K562 (cell line): ENCODE data around the gene MYLK4. TPM values are rescaled to one million over a fixed set of nuclear protein-coding genes. Genes with fewer than 3 reads are reported as not detected.

Source experiments
- CREBBP ChIP-seq: IDR thresholded peaks from one replicate; pipeline ENCODE4 v1.6.1; 2012; ENCODE audit warnings: low read depth, mild to moderate bottlenecking, control low read depth, inconsistent platforms, low read length
- HIVEP1 ChIP-seq: fragments of 250-450 bp; sonication (Bioruptor Pico); IDR thresholded peaks from 2 replicates; pipeline ENCODE4 v1.4.0; 2020; ENCODE audit warnings: mild to moderate bottlenecking
- MTA1 ChIP-seq: fragments of 450-650 bp; IDR thresholded peaks from 2 replicates; pipeline ENCODE4 v1.6.1; 2017; ENCODE audit warnings: borderline replicate concordance
- PHTF2 ChIP-seq: fragments of 250-450 bp; sonication (Bioruptor Pico); IDR thresholded peaks from 2 replicates; pipeline ENCODE4 v1.5.0; 2021; ENCODE audit warnings: mild to moderate bottlenecking
- SMARCA5 ChIP-seq: fragments of 450-650 bp; IDR thresholded peaks from 2 replicates; pipeline ENCODE4 v1.6.1; 2016
- ZNF165 ChIP-seq: fragments of 250-450 bp; sonication (Bioruptor Pico); IDR thresholded peaks from 2 replicates; pipeline ENCODE4 v1.4.0; 2020; ENCODE audit warnings: borderline replicate concordance
- polyA plus RNA-seq, 8 experiments: library from polyadenylated mRNA; depleted of rRNA in 4 of 8; stranded (reverse) in 5 of 8; unstranded in 3 of 8; fragments of >200 nt; fragmentation: Nextera tagmentation in 2 of 8; fragmentation: Illumina TruSeq in 1 of 8; extraction: Ambion mirVana in 2 of 8; extraction: Trizol in 1 of 8; gene quantifications; 2 replicates each; pipeline versions ENCODE4 v1.2.1 to v1.2.3, GENCODE V29; 2011 to 2014; ENCODE audit warnings: inconsistent platforms in 1 of 8, missing spikeins in 1 of 8
- total RNA-seq, 7 experiments: library from RNA; depleted of rRNA in 6 of 7; stranded (reverse); fragments of >200 nt in 6 of 7; fragmentation: Illumina TruSeq in 2 of 7; extraction: Trizol in 2 of 7; gene quantifications; 2 replicates each; pipeline versions ENCODE4 v1.2.1 to v1.2.3, GENCODE V29; 2011 to 2021; ENCODE audit warnings: low replicate concordance in 1 of 7
- TF ChIP-seq, protein P1 (sequence below): fragments of 250-450 bp; sonication (Bioruptor Pico); IDR thresholded peaks from 2 replicates; pipeline ENCODE4 v1.4.0; 2020; ENCODE audit warnings: mild to moderate bottlenecking, moderate library complexity, borderline replicate concordance
- TF ChIP-seq, protein P2 (sequence below): fragments of 450-650 bp; formaldehyde crosslinking; IDR thresholded peaks from 2 replicates; pipeline ENCODE4 v1.4.0; 2022; ENCODE audit warnings: missing genetic modification characterization
- TF ChIP-seq, protein P3 (sequence below): fragments of 450-650 bp; IDR thresholded peaks from 2 replicates; pipeline ENCODE4 v1.6.1; 2016; ENCODE audit warnings: low read depth

The MYLK4 gene
- total and polyA plus RNA-seq, 9 of the 15 experiments (the other 6 are each of a cell fraction or from before 2014, with no cell fraction given) = 0.01 to 0.15 (median 0.06) TPM

DNA sequence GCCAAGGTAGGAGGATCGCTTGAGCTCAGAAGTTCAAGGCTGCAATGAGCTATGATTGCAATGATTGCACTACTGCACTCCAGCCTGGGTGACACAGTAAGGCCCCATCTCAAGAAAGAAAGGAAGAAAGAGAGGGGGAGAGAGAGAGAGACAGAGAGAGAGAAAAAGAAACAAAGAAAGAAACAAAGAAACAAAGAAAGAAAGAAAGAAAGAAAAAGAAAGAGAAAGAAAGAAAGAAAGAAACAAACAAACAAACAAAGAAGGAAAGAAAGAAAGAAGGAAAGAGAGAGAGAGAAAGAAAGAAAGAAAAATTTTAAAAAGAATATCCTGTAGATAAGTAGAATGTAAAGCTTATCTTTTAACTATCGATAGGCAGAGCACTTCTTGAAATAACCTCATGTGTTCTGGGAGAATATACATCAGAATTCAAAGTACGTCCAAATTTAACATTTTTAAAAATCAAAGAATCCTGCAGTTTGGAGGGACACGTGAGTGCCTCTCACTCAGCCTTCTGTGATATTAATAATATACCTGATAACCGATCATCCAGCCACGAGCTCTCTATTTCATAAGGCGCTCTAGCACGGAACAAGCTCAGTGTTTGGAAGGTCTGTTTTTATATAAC lies 25.2 kb downstream of the MYLK4 start (continued):
- TF ChIP-seq PHTF2 (CRISPR knock-in tag) = no peak
- TF ChIP-seq ZNF165 (CRISPR knock-in tag) = no peak
- TF ChIP-seq HIVEP1 (CRISPR knock-in tag) = no peak
- TF ChIP-seq SMARCA5 = peak; percentile 76
- TF ChIP-seq MTA1 = peak; percentile 55; the same call in 1 of the 2 replicates
- TF ChIP-seq, protein P1, sequence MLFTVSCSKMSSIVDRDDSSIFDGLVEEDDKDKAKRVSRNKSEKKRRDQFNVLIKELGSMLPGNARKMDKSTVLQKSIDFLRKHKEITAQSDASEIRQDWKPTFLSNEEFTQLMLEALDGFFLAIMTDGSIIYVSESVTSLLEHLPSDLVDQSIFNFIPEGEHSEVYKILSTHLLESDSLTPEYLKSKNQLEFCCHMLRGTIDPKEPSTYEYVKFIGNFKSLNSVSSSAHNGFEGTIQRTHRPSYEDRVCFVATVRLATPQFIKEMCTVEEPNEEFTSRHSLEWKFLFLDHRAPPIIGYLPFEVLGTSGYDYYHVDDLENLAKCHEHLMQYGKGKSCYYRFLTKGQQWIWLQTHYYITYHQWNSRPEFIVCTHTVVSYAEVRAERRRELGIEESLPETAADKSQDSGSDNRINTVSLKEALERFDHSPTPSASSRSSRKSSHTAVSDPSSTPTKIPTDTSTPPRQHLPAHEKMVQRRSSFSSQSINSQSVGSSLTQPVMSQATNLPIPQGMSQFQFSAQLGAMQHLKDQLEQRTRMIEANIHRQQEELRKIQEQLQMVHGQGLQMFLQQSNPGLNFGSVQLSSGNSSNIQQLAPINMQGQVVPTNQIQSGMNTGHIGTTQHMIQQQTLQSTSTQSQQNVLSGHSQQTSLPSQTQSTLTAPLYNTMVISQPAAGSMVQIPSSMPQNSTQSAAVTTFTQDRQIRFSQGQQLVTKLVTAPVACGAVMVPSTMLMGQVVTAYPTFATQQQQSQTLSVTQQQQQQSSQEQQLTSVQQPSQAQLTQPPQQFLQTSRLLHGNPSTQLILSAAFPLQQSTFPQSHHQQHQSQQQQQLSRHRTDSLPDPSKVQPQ (CRISPR knock-in tag) = no peak
- TF ChIP-seq, protein P2, sequence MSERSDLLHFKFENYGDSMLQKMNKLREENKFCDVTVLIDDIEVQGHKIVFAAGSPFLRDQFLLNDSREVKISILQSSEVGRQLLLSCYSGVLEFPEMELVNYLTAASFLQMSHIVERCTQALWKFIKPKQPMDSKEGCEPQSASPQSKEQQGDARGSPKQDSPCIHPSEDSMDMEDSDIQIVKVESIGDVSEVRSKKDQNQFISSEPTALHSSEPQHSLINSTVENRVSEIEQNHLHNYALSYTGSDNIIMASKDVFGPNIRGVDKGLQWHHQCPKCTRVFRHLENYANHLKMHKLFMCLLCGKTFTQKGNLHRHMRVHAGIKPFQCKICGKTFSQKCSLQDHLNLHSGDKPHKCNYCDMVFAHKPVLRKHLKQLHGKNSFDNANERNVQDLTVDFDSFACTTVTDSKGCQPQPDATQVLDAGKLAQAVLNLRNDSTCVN (CRISPR knock-in tag) = peak; percentile 60; the same call in 1 of the 2 replicates
- peak; percentile 60 for TF ChIP-seq CREBBP
- TF ChIP-seq, protein P3, sequence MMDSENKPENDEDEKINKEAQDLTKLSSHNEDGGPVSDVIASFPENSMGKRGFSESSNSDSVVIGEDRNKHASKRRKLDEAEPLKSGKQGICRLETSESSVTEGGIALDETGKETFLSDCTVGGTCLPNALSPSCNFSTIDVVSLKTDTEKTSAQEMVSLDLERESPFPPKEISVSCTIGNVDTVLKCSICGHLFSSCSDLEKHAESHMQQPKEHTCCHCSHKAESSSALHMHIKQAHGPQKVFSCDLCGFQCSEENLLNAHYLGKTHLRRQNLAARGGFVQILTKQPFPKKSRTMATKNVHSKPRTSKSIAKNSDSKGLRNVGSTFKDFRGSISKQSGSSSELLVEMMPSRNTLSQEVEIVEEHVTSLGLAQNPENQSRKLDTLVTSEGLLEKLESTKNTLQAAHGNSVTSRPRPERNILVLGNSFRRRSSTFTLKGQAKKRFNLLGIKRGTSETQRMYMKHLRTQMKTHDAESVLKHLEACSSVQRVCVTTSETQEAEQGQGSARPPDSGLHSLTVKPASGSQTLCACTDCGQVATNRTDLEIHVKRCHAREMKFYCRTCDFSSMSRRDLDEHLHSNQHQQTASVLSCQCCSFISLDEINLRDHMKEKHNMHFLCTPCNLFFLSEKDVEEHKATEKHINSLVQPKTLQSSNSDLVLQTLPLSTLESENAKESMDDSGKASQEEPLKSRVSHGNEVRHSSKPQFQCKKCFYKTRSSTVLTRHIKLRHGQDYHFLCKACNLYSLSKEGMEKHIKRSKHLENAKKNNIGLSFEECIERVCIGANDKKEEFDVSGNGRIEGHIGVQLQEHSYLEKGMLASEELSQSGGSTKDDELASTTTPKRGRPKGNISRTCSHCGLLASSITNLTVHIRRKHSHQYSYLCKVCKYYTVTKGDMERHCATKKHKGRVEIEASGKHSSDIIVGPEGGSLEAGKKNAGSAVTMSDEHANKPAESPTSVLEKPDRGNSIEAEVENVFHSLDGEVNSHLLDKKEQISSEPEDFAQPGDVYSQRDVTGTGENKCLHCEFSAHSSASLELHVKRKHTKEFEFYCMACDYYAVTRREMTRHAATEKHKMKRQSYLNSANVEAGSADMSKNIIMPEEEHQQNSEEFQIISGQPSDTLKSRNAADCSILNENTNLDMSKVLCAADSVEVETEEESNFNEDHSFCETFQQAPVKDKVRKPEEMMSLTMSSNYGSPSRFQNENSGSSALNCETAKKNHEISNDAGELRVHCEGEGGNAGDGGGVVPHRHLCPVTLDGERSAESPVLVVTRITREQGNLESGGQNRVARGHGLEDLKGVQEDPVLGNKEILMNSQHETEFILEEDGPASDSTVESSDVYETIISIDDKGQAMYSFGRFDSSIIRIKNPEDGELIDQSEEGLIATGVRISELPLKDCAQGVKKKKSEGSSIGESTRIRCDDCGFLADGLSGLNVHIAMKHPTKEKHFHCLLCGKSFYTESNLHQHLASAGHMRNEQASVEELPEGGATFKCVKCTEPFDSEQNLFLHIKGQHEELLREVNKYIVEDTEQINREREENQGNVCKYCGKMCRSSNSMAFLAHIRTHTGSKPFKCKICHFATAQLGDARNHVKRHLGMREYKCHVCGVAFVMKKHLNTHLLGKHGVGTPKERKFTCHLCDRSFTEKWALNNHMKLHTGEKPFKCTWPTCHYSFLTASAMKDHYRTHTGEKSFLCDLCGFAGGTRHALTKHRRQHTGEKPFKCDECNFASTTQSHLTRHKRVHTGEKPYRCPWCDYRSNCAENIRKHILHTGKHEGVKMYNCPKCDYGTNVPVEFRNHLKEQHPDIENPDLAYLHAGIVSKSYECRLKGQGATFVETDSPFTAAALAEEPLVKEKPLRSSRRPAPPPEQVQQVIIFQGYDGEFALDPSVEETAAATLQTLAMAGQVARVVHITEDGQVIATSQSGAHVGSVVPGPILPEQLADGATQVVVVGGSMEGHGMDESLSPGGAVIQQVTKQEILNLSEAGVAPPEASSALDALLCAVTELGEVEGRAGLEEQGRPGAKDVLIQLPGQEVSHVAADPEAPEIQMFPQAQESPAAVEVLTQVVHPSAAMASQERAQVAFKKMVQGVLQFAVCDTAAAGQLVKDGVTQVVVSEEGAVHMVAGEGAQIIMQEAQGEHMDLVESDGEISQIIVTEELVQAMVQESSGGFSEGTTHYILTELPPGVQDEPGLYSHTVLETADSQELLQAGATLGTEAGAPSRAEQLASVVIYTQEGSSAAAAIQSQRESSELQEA = peak; percentile 37; the same call in 1 of the 2 replicates
